Measurements from ENCODE around the gene RASAL2. TPM values are rescaled to one million over a fixed set of nuclear protein-coding genes. Genes with fewer than 3 reads are reported as not detected.

The RASAL2 gene
- total RNA-seq, 1 donor from 2014 or later = 18.3 TPM

- peaks cover 3% of the 10 kb centered on the region for H3K9me3 Mint-ChIP-seq
- H3K27ac Mint-ChIP-seq = no peak overlapping the region
- Histone ChIP-seq H3K9me3 (ENCODE audit: low read depth) (no peaks in the 10 kb centered on the region), H3K4me3 (no peak overlapping the region), H3K27me3 (no peaks in the 10 kb centered on the region), H3K9ac (no peak overlapping the region), H2AFZ (replicated peaks) (no peak overlapping the region), H3K4me1 (no peaks in the 10 kb centered on the region), H3K79me2 (ENCODE audit: low read depth) (no peaks in the 10 kb centered on the region), H3F3A (ENCODE audit: low read depth) (no peaks in the 10 kb centered on the region), H4K20me1 (ENCODE audit: low read depth) (no peaks in the 10 kb centered on the region), H3K27ac (no peak overlapping the region), H3K36me3 (no peaks in the 10 kb centered on the region), H3K4me2 (no peak overlapping the region)
- TF ChIP-seq EZH2phosphoT487 (IDR thresholded peaks at IDR 0.05) (no peak), CTCF (IDR thresholded peaks at IDR 0.05) (no peak), EZH2 (IDR thresholded peaks at IDR 0.05) (no peak)
- peaks cover 4% of the 10 kb centered on the region for H3K36me3 Mint-ChIP-seq
- no peak for DNase-seq (ENCODE audit: low spot score)
- no peak overlapping the region for H3K4me3 Mint-ChIP-seq
- no peaks in the 10 kb centered on the region for H3K27me3 Mint-ChIP-seq (ENCODE audit: insufficient read depth, low read depth)
- no peaks in the 10 kb centered on the region for H3K4me1 Mint-ChIP-seq
Observed at GRCh38 chr1:178077917-178078316, 16.0 kb upstream of the RASAL2 start.

- Histone ChIP-seq H3K79me2 (ENCODE audit: low read depth) (no peaks in the 10 kb centered on the region), H3K27me3 (no peaks in the 10 kb centered on the region), H3K9ac (no peak overlapping the region), H3K36me3 (no peaks in the 10 kb centered on the region), H3K4me3 (no peak overlapping the region), H2AFZ (replicated peaks) (no peak overlapping the region), H3K4me1 (no peaks in the 10 kb centered on the region), H3K27ac (no peak overlapping the region), H3K9me3 (ENCODE audit: low read depth) (no peaks in the 10 kb centered on the region), H3F3A (ENCODE audit: low read depth) (no peaks in the 10 kb centered on the region), H4K20me1 (ENCODE audit: low read depth) (no peaks in the 10 kb centered on the region), H3K4me2 (no peak overlapping the region)
- H3K9me3 Mint-ChIP-seq = peaks cover 3% of the 10 kb centered on the region
- no peak for DNase-seq (ENCODE audit: low spot score)
- no peak overlapping the region for H3K4me3 Mint-ChIP-seq
- H3K27ac Mint-ChIP-seq = no peak overlapping the region
- peaks cover 2% of the 10 kb centered on the region for H3K27me3 Mint-ChIP-seq (ENCODE audit: insufficient read depth, low read depth)
- H3K36me3 Mint-ChIP-seq = peaks cover 4% of the 10 kb centered on the region
- no peak for TF ChIP-seq CTCF (IDR thresholded peaks at IDR 0.05)
- no peak for TF ChIP-seq EZH2phosphoT487 (IDR thresholded peaks at IDR 0.05)
- TF ChIP-seq EZH2 (IDR thresholded peaks at IDR 0.05) = no peak
- no peaks in the 10 kb centered on the region for H3K4me1 Mint-ChIP-seq
Observed at GRCh38 chr1:178086294-178086693, 7.6 kb upstream of the RASAL2 start.

- H3K27ac ChIP-seq = no peak overlapping the region
- H3K36me3 ChIP-seq = no peaks in the 10 kb centered on the region
- no peak for TF ChIP-seq EZH2 (IDR thresholded peaks at IDR 0.05)
- no peak for TF ChIP-seq CTCF (IDR thresholded peaks at IDR 0.05)
- TF ChIP-seq EZH2phosphoT487 (IDR thresholded peaks at IDR 0.05) = no peak
- H3K79me2 ChIP-seq (ENCODE audit: low read depth) = no peaks in the 10 kb centered on the region
- H4K20me1 ChIP-seq (ENCODE audit: low read depth) = no peaks in the 10 kb centered on the region
- Mint-ChIP-seq H3K27ac (no peak overlapping the region), H3K4me3 (no peak overlapping the region), H3K36me3 (peaks cover 4% of the 10 kb centered on the region), H3K9me3 (peaks cover 3% of the 10 kb centered on the region), H3K4me1 (no peaks in the 10 kb centered on the region), H3K27me3 (ENCODE audit: insufficient read depth, low read depth) (peaks cover 2% of the 10 kb centered on the region)
- H3K4me2 ChIP-seq = no peak overlapping the region
- H3K4me1 ChIP-seq = no peaks in the 10 kb centered on the region
- H3K4me3 ChIP-seq = no peak overlapping the region
- H3F3A ChIP-seq (ENCODE audit: low read depth) = no peaks in the 10 kb centered on the region
- no peaks in the 10 kb centered on the region for H3K27me3 ChIP-seq
- no peaks in the 10 kb centered on the region for H3K9me3 ChIP-seq (ENCODE audit: low read depth)
- H2AFZ ChIP-seq (replicated peaks) = no peak overlapping the region
- no peak for DNase-seq (ENCODE audit: low spot score)
- H3K9ac ChIP-seq = no peak overlapping the region
Observed at GRCh38 chr1:178086766-178087165, 7.1 kb upstream of the RASAL2 start.

Data from neural progenitor cell (in vitro differentiated cells).